ENCODE results near the gene SYNDIG1. TPM values are rescaled to one million over a fixed set of nuclear protein-coding genes. Genes with fewer than 3 reads are reported as not detected.

The SYNDIG1 gene
- total RNA-seq, 6 donors from 2014 or later: 0.30 to 0.37 (median 0.34) TPM; not detected in 3

DNA sequence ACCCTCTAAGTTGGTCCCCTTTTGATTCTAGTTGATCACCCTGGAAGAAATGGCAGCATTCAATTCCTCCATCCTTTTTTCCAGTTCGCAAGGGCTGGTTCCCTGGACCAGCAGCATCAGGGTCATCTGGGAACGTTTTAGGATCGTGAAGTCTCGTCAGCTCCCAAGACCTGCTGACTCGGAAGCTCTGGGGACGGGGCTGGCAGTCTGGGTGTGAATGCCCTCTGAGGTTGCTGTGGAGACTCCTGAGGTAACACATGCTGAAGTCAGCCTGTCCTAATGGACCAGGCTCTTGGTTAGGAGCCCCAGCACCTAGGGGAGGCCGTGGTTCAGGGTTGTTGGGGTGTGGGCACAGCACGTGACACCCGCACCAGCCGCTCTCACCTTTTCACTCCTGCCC lies 164.1 kb downstream of the SYNDIG1 start:
- TF ChIP-seq, protein P1, sequence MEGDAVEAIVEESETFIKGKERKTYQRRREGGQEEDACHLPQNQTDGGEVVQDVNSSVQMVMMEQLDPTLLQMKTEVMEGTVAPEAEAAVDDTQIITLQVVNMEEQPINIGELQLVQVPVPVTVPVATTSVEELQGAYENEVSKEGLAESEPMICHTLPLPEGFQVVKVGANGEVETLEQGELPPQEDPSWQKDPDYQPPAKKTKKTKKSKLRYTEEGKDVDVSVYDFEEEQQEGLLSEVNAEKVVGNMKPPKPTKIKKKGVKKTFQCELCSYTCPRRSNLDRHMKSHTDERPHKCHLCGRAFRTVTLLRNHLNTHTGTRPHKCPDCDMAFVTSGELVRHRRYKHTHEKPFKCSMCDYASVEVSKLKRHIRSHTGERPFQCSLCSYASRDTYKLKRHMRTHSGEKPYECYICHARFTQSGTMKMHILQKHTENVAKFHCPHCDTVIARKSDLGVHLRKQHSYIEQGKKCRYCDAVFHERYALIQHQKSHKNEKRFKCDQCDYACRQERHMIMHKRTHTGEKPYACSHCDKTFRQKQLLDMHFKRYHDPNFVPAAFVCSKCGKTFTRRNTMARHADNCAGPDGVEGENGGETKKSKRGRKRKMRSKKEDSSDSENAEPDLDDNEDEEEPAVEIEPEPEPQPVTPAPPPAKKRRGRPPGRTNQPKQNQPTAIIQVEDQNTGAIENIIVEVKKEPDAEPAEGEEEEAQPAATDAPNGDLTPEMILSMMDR (IDR thresholded peaks at IDR 0.05): no peak
- TF ChIP-seq POLR2A (IDR thresholded peaks at IDR 0.05) (no peak), EP300 (IDR thresholded peaks at IDR 0.05) (no peak), POLR2AphosphoS5 (IDR thresholded peaks at IDR 0.05) (no peak)
- no peaks in the 10 kb centered on the region for H3K9me3 ChIP-seq
- no peak overlapping the region for H3K27ac ChIP-seq
- peaks cover 0 to 7% (median 0%) of the 10 kb centered on the region in 4 donors for H3K4me1 ChIP-seq
- DNase-seq (no peak), ATAC-seq (ENCODE audit: low FRiP score in 2 of 2) (no peak)
- H3K36me3 ChIP-seq: no peaks in the 10 kb centered on the region
- no peak overlapping the region for H3K4me3 ChIP-seq
- WGBS, 2 donors: 81 to 86% methylated on average over 10 of the region's 10 CpGs
- H3K27me3 ChIP-seq: no peaks in the 10 kb centered on the region

DNA sequence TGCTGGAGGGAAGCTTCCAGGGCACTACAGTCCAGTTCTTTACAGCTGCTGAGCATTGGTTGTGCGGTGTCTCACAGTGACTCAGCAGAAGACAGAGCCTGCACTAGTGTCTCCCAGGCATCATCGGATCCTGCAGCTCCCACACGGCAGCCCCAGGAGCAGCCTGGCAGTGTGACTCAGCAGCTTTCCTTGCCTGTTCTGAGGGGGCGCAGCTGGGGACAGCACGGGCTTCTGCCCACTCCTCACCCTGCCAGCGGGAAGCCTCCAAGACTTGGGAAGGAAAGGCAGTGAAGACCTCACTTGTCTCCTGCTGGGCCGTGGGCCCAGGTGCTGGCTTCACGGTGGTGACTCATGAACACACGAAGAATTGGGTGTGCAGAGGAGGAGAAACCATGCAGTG lies 165.4 kb downstream of the SYNDIG1 start:
- no peaks in the 10 kb centered on the region for H3K36me3 ChIP-seq
- H3K27ac ChIP-seq: no peak overlapping the region
- DNase-seq (peak in 1 of 2 donors; percentile 63), ATAC-seq (ENCODE audit: low FRiP score in 2 of 2) (peak in 1 of 2 donors; percentile 60)
- no peaks in the 10 kb centered on the region for H3K4me1 ChIP-seq
- no peaks in the 10 kb centered on the region for H3K9me3 ChIP-seq
- WGBS, 2 donors: 56 to 66% methylated on average over 8 to 9 of the region's 9 CpGs
- TF ChIP-seq, protein P1 (IDR thresholded peaks at IDR 0.05): no peak
- no peak for TF ChIP-seq EP300 (IDR thresholded peaks at IDR 0.05)
- no peak for TF ChIP-seq POLR2AphosphoS5 (IDR thresholded peaks at IDR 0.05)
- TF ChIP-seq POLR2A (IDR thresholded peaks at IDR 0.05): no peak
- H3K4me3 ChIP-seq: no peak overlapping the region
- H3K27me3 ChIP-seq: no peaks in the 10 kb centered on the region

DNA sequence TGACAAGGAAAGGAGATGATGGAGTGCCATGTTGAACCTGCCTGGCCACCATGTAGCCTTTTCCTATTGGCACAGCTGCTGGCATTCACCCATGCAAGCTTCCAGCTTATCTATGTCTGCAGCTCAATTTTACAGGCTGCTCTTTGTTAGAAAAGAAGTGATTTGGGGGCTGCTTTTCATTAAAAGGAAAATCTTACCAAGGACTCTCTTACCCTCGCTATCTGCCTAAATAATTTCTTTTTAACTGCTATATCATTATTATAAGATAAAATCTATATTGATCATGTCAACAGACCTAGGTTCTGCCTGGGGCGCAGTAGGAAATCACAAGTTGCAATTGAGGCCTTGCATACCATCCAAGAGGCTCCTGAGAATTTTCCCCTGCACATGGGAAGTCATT lies 167.2 kb downstream of the SYNDIG1 start:
- 83 to 89% methylated on average over 2 of the region's 2 CpGs for WGBS, 2 donors
- no peak for DNase-seq
- TF ChIP-seq EP300 (IDR thresholded peaks at IDR 0.05) (no peak), POLR2AphosphoS5 (IDR thresholded peaks at IDR 0.05) (no peak), POLR2A (IDR thresholded peaks at IDR 0.05) (no peak)
- TF ChIP-seq, protein P1 (IDR thresholded peaks at IDR 0.05): no peak
- H3K4me1 ChIP-seq: no peaks in the 10 kb centered on the region
- H3K4me3 ChIP-seq: no peak overlapping the region
- no peak for ATAC-seq (ENCODE audit: low FRiP score in 2 of 2)
- no peaks in the 10 kb centered on the region for H3K9me3 ChIP-seq
- H3K27ac ChIP-seq: no peak overlapping the region
- no peaks in the 10 kb centered on the region for H3K36me3 ChIP-seq
- H3K27me3 ChIP-seq: no peaks in the 10 kb centered on the region

DNA sequence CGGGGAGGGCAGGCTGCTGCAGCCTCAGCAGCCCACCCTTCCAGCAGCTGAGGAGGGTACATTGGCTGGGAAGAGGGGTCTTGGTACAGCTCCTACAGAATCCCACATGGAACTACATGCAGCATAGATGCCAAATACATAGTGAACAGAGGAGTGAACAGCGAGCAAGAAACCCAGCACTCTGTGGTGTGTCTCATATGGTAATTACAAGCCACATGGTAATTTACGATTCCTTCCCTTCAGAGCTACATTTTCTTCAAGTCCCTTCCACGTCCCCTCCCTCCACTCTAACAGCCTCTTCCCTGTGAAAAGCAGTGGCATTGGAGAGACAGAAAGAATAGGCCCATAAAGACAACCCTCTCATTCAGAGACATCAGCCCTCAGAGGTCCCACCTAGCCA lies 167.7 kb downstream of the SYNDIG1 start:
- no peaks in the 10 kb centered on the region for H3K4me1 ChIP-seq
- 86 to 88% methylated on average over 4 of the region's 4 CpGs for WGBS, 2 donors
- ATAC-seq (ENCODE audit: low FRiP score in 2 of 2) (no peak), DNase-seq (peak in 1 of 2 donors; percentile 27)
- H3K27me3 ChIP-seq: no peaks in the 10 kb centered on the region
- TF ChIP-seq, protein P1 (IDR thresholded peaks at IDR 0.05): no peak
- no peak for TF ChIP-seq EP300 (IDR thresholded peaks at IDR 0.05)
- TF ChIP-seq POLR2A (IDR thresholded peaks at IDR 0.05): no peak
- TF ChIP-seq POLR2AphosphoS5 (IDR thresholded peaks at IDR 0.05): no peak
- H3K4me3 ChIP-seq: no peak overlapping the region
- no peaks in the 10 kb centered on the region for H3K36me3 ChIP-seq
- no peaks in the 10 kb centered on the region for H3K9me3 ChIP-seq
- no peak overlapping the region for H3K27ac ChIP-seq

DNA sequence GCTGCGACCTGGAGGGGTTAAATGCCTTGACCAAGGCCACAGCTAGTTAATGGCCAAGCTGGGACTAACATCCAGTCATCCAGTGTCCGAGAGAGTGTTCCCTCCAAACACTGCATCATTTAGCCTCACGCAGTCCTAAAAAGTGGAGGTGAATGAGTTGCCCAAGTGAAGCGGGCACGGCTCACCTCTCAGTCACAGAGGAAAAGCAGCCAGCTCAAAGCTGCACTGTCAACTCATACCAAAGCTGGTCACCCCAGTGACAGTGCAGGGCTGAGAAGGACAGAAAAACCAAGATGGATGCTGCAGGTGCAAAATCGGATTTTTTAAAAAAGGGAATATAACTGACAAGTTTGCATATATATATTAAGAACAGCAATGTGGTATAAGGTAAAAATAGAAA lies 168.5 kb downstream of the SYNDIG1 start:
- DNase-seq (no peak), ATAC-seq (ENCODE audit: low FRiP score in 2 of 2) (no peak)
- no peaks in the 10 kb centered on the region for H3K27me3 ChIP-seq
- H3K9me3 ChIP-seq: no peaks in the 10 kb centered on the region
- no peak overlapping the region for H3K27ac ChIP-seq
- H3K4me3 ChIP-seq: no peak overlapping the region
- TF ChIP-seq, protein P1 (IDR thresholded peaks at IDR 0.05): no peak
- no peak for TF ChIP-seq POLR2AphosphoS5 (IDR thresholded peaks at IDR 0.05)
- TF ChIP-seq EP300 (IDR thresholded peaks at IDR 0.05): no peak
- TF ChIP-seq POLR2A (IDR thresholded peaks at IDR 0.05): no peak
- H3K4me1 ChIP-seq: no peaks in the 10 kb centered on the region
- no peaks in the 10 kb centered on the region for H3K36me3 ChIP-seq
- 78 to 93% methylated on average over 3 to 6 of the region's 6 CpGs for WGBS, 2 donors
